Measurements from ENCODE around the gene TUBA1A. TPM values are rescaled to one million over a fixed set of nuclear protein-coding genes. Genes with fewer than 3 reads are reported as not detected.
"Not testable (repeated sequence)": the region's sequence is repeated elsewhere in the genome, so short reads cannot be mapped to it uniquely, and the experiment has no call there.

TUBA1A gene
- total RNA-seq, 4 donors from 2014 or later = 77.1 to 201 (median 92.6) TPM

- H3K36me3 ChIP-seq = no peaks in the 10 kb centered on the region
- no peaks in the 10 kb centered on the region for H3K9me3 ChIP-seq
- TF ChIP-seq EP300 (IDR thresholded peaks at IDR 0.05; ENCODE audit: low read depth) = no peak
- no peak for TF ChIP-seq POLR2A (IDR thresholded peaks at IDR 0.05)
- no peak for TF ChIP-seq POLR2AphosphoS5 (IDR thresholded peaks at IDR 0.05)
- TF ChIP-seq, protein P1, sequence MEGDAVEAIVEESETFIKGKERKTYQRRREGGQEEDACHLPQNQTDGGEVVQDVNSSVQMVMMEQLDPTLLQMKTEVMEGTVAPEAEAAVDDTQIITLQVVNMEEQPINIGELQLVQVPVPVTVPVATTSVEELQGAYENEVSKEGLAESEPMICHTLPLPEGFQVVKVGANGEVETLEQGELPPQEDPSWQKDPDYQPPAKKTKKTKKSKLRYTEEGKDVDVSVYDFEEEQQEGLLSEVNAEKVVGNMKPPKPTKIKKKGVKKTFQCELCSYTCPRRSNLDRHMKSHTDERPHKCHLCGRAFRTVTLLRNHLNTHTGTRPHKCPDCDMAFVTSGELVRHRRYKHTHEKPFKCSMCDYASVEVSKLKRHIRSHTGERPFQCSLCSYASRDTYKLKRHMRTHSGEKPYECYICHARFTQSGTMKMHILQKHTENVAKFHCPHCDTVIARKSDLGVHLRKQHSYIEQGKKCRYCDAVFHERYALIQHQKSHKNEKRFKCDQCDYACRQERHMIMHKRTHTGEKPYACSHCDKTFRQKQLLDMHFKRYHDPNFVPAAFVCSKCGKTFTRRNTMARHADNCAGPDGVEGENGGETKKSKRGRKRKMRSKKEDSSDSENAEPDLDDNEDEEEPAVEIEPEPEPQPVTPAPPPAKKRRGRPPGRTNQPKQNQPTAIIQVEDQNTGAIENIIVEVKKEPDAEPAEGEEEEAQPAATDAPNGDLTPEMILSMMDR (IDR thresholded peaks at IDR 0.05) = no peak
- DNase-seq = no peak
- H3K27ac ChIP-seq = no peak overlapping the region
- WGBS, 2 donors (ENCODE audit: low coverage in 1 of 2) = 92 to 93% methylated on average over 1 to 2 of the region's 2 CpGs
- H3K4me3 ChIP-seq = no peak overlapping the region
- intact Hi-C loops (cut with DNase I; ENCODE audit: low total_unique reads) = no loop called here
- no peaks in the 10 kb centered on the region for H3K27me3 ChIP-seq
- in situ Hi-C loops (cut with MboI; ENCODE audit: low pct_ligation_motif_present in 1 of 4, low pct_unique_long_range_greater_than_20kb in 1 of 4, low sequenced_read_pairs in 3 of 4) = no loop called here
- H3K4me1 ChIP-seq = no peaks in the 10 kb centered on the region
These were observed 49.9 kb downstream of the TUBA1A start for GRCh38 chr12:49138999-49139398.

DNA sequence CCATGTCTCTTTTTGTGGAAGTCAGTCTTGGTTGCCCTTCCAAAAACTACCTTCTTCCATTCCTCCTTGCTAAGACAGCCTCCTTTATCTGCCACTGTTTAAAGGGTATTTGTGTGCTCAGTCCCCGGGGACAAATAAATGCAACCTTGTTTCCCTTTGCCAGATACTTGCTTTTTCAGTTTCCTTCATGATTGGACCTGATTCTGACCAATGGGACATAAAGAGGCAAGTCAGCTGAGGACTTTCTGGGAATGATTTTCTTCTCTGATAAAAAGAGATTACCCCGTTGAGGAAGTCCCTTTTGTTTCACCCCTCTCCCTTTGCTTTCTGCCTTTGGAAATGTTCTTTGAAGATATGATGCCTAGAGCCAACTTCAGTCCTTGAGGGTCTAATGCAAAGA, 50.3 kb downstream of the TUBA1A start:
- Histone ChIP-seq H3K27me3 (no peaks in the 10 kb centered on the region), H3K9me3 (no peaks in the 10 kb centered on the region), H3K4me1 (peaks cover 0 to 2% (median 0%) of the 10 kb centered on the region in 4 donors), H3K4me3 (no peak overlapping the region), H3K27ac (no peak overlapping the region), H3K36me3 (no peaks in the 10 kb centered on the region)
- no peak for DNase-seq
- in situ Hi-C loops (cut with MboI; ENCODE audit: low pct_ligation_motif_present in 1 of 4, low pct_unique_long_range_greater_than_20kb in 1 of 4, low sequenced_read_pairs in 3 of 4) = no loop called here
- intact Hi-C loops (cut with DNase I; ENCODE audit: low total_unique reads) = no loop called here
- 52 to 67% methylated on average over 2 of the region's 2 CpGs for WGBS, 2 donors (ENCODE audit: low coverage in 1 of 2)
- no peak for TF ChIP-seq EP300 (IDR thresholded peaks at IDR 0.05; ENCODE audit: low read depth)
- no peak for TF ChIP-seq POLR2A (IDR thresholded peaks at IDR 0.05)
- TF ChIP-seq, protein P1 (IDR thresholded peaks at IDR 0.05) = no peak
- TF ChIP-seq POLR2AphosphoS5 (IDR thresholded peaks at IDR 0.05) = no peak

DNA sequence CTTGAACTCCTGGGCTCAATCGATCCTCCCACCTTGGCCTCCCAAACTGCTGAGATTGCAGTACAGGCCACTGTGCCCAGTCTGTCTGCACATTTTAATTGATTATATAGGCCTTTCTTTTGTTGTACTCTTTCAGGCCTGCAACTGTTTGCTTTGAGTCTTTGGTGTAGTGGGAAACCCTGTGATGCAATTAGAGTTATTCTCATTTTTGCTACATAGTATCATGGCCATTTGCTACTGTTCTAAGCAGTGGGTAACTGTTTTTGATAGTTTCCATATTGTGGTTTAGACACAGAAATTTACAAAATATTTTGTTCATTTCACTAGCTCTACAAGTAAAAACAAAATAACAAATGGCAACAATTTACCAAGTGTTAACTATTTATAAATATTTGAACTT, 51.4 kb downstream of the TUBA1A start:
- in situ Hi-C loops (cut with MboI; ENCODE audit: low pct_ligation_motif_present in 1 of 4, low pct_unique_long_range_greater_than_20kb in 1 of 4, low sequenced_read_pairs in 3 of 4) = no loop called here
- TF ChIP-seq EP300 (IDR thresholded peaks at IDR 0.05; ENCODE audit: low read depth) = no peak
- no peak for TF ChIP-seq POLR2A (IDR thresholded peaks at IDR 0.05)
- TF ChIP-seq, protein P1 (IDR thresholded peaks at IDR 0.05) = no peak
- Histone ChIP-seq H3K27me3 (no peaks in the 10 kb centered on the region), H3K36me3 (no peaks in the 10 kb centered on the region), H3K9me3 (no peaks in the 10 kb centered on the region), H3K27ac (no peak overlapping the region), H3K4me3 (no peak overlapping the region), H3K4me1 (peaks cover 0 to 12% (median 2%) of the 10 kb centered on the region in 4 donors)
- WGBS, 2 donors (ENCODE audit: low coverage in 1 of 2) = 85% methylated on average over 1 of the region's 1 CpG; no CpG with 5 or more reads in 1 of the 2 donors
- intact Hi-C loops (cut with DNase I; ENCODE audit: low total_unique reads) = no loop called here
- no peak for DNase-seq

DNA sequence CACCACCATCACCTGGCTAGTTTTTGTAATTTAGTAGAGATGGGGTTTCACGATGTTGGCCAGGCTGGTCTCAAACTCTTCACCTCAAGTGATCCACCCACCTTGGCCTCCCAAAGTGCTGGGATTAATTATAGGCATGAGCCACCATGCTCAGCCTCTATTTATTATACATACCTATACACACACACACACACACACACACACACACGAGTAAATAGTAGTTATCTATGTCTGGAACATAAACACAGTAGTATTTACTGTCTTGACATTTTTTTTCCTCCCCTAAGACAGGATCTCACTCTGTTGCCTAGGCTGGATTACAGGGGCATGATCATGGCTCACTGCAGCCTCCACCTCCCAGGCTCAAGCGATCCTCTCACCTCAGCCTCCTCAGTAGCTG, 51.9 kb downstream of the TUBA1A start:
- peaks cover 0 to 17% (median 7%) of the 10 kb centered on the region in 4 donors for H3K4me1 ChIP-seq
- H3K4me3 ChIP-seq; H3K27ac ChIP-seq; H3K27me3 ChIP-seq; intact Hi-C loops (cut with DNase I; ENCODE audit: low total_unique reads); H3K9me3 ChIP-seq; DNase-seq; H3K36me3 ChIP-seq; in situ Hi-C loops (cut with MboI; ENCODE audit: low pct_ligation_motif_present in 1 of 4, low pct_unique_long_range_greater_than_20kb in 1 of 4, low sequenced_read_pairs in 3 of 4): not testable (repeated sequence)
- 60 to 87% methylated on average over 1 to 3 of the region's 3 CpGs for WGBS, 2 donors (ENCODE audit: low coverage in 1 of 2)

Small RNA genes lying within 50 kb of the gene (small RNA-seq; reads per million reads assigned to genes)
- 0 reads per million in 4 donors for gene RF00017

Other genes starting within 250 kb of the TUBA1A start
- gene ARF3, start 231.6 kb downstream of the TUBA1A start, total RNA-seq = 100 to 1,000 TPM in 2 of 4 donors, 10 to 100 TPM in 2; 30.8 to 117 (median 99.8) TPM
- gene WNT10B, start 217.3 kb downstream of the TUBA1A start, total RNA-seq = 1 to 10 TPM in 1 of 4 donors, under 1 TPM in 1, not detected in 2; 0.41 to 1.4 TPM
- not detected for gene WNT1, start 210.8 kb downstream of the TUBA1A start, total RNA-seq
- under 1 TPM in 2 of 4 donors, not detected in 2; 0.27 to 0.32 TPM for gene DDN, start 189.7 kb downstream of the TUBA1A start, total RNA-seq
- gene PRKAG1, start 170.3 kb downstream of the TUBA1A start, total RNA-seq = 10 to 100 TPM; 21.7 to 44.0 (median 42.3) TPM
- gene KMT2D, start 128.3 kb downstream of the TUBA1A start, total RNA-seq = 100 to 1,000 TPM in 1 of 4 donors, 10 to 100 TPM in 3; 50.0 to 351 (median 78.0) TPM
- not detected for gene RHEBL1, start 119.1 kb downstream of the TUBA1A start, total RNA-seq
- gene DHH, start 94.3 kb downstream of the TUBA1A start, total RNA-seq = under 1 TPM in 2 of 4 donors, not detected in 2; 0.27 to 0.32 TPM
- gene LMBR1L, start 78.2 kb downstream of the TUBA1A start, total RNA-seq = 100 to 1,000 TPM in 1 of 4 donors, 10 to 100 TPM in 3; 72.6 to 125 (median 82.1) TPM
- 100 to 1,000 TPM; 219 to 390 (median 319) TPM for gene TUBA1B, start 57.7 kb downstream of the TUBA1A start, total RNA-seq
- gene TUBA1C, start 76.0 kb upstream of the TUBA1A start, total RNA-seq = 100 to 1,000 TPM; 207 to 331 (median 263) TPM
- 10 to 100 TPM in 2 of 4 donors, 1 to 10 TPM in 2; 7.9 to 18.7 (median 10.5) TPM for gene PRPH, start 106.1 kb upstream of the TUBA1A start, total RNA-seq
- gene TROAP, start 134.2 kb upstream of the TUBA1A start, total RNA-seq = 100 to 1,000 TPM in 1 of 4 donors, 1 to 10 TPM in 3; 1.1 to 100 (median 2.7) TPM
- not detected for gene C1QL4, start 148.1 kb upstream of the TUBA1A start, total RNA-seq
- 10 to 100 TPM; 25.4 to 43.8 (median 39.2) TPM for gene DNAJC22, start 157.8 kb upstream of the TUBA1A start, total RNA-seq
- 10 to 100 TPM; 10.5 to 39.3 (median 21.0) TPM for gene SPATS2, start 178.4 kb upstream of the TUBA1A start, total RNA-seq